Stimulated activated CD4-positive, alpha-beta T cell treated with anti-CD3 and anti-CD28 coated beads, Interleukin-4, amount 100 ng/mL, for 48 hours (primary cell): ENCODE results near the gene TMC7.
"Not testable (repeated sequence)": the region's sequence is repeated elsewhere in the genome, so short reads cannot be mapped to it uniquely, and the experiment has no call there.

Experiments used
- DNase-seq, 2 donors: peaks; one replicate each; pipeline ENCODE4 v3.0.0-alpha.2; 2020; ENCODE audit warnings: low read depth in 2 of 2

Gene TMC7

DNA sequence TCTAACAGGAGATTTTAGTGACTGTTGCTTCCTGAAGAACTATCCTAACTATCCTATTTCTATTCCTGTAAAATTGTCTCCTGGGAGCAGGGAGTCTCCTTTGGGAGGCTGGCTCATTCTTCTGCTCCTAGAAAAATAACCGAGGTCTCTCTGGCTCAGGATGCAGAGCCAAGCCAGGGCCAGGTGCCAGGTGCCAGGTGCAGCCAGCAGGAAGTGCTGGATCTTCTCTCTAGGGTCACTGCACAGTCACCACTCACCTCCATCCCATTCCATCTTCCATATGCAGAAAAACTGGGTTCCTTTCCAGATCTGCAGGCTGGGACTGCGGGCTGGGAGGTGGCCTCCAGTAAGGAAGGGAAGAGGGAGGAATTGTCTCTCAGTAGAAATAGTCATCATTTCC is 3.8 kb upstream of the TMC7 start:
- DNase-seq: no peak

DNA sequence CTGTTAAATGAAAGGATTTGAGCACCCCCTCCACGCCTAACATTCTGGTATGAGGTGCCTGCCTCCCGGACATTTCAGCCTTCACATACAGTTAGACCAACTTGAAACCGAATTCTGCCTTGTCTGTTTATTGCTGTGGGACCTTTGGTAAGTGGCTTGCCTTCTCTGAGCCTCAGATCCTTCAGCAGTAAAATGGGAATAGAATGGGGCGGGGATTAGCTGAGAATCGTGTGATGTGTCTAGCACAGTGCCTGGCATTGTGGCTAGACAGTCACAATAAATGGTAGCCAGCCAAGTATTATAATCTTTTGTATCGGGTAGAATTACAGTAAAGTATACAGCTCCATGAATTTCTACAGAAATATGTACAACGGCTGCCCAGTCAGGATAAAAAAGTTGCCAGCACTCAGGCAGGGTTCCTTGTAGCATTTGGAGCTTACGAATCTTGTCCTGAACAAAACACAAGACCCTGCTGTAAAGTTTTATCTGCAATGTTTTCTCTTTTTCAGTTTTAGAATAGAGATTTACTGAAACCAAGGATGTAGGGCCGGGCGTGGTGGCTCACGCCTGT is 786 bp downstream of the TMC7 start:
- no peak for DNase-seq

DNA sequence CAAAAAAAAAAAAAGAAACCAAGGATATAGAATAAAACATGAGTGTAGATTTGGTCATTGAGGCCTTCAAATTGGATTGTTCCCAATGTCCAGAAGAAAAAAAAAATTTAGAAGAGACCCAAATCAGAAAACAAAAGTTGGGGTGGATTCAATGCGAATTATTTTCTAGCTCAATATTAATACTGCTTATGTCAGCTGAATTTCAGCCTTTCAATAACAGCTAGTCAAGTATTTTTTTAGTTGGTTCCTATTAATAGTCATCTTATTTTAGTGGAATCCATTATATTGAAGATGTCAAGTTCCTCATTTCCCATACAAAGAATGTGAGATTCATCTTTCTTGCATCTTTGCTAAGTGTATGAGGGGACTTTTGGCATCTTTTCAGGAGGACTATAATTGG is 1.5 kb downstream of the TMC7 start:
- not testable (repeated sequence) for DNase-seq

DNA sequence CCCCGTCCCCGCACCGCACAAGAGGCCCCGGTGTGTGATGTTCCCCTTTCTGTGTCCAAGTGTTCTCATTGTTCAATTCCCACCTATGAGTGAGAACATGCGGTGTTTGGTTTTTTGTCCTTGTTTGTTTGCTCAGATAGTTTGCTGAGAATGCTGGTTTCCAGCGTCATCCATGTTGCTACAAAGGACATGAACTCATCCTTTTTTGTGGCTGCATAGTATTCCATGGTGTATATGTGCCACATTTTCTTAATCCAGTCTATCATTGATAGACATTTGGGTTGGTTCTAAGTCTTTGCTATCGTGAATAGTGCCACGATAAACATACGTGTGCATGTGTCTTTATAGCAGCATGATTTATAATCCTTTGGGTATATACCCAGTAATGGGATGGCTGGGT is 8.0 kb downstream of the TMC7 start:
- not testable (repeated sequence) for DNase-seq

DNA sequence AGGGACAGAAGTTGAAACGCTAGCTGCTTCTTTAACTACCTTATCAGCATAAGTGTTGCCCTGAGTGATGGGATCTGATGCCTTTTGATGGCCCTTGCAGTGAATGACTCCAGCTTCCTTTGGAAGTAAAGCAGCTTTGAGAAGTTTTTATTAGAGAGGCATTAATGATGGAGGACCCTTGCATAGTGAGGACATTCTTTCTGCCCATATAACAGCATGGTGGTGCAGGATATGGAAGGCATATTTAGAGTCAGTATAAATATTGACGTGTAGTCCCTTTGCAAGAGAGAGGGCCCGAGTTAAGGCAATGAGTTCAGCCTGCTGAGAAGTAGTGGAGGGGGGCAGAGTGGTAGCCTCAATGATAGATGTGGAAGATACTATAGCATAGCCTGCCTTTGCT is 9.8 kb downstream of the TMC7 start:
- not testable (repeated sequence) for DNase-seq

DNA sequence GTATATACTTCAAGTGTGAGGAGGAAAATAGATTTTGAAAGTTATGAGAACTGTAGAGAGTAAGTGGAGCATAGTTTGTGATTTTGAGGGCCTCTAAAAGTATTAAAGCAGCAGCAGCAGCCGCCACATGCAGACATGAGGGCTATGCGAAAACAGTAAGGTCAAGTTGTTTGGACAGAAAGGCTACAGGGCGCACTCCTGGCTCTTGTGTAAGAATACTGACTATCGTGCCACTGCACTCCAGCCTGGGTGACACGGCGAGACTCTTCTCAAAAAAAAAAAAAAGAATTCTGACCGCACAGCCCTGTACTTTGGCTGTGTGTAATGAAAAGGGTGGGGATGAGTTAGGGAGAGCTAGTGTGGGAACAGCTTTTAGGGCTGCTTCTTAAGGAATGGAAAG is 10.4 kb downstream of the TMC7 start:
- DNase-seq: not testable (repeated sequence)

DNA sequence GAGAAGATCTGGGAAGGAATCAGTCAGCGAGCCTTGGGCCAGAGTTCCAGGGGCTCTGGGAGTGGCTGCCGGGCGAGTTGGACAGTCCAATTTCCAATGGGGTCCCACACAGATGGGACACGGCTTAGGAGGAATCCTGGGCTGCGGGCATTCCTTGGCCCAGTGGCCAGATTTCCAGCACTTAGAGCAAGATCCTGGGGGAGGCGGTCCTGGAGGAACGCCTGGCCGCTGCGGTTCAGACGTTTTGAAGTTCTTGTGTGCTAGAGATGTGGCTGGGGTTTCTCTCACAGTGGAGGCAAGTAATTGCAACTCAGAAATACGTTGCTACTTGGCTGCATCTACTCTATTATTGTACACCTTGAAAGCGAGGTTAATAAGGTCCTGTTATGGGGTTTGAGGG is 11.7 kb downstream of the TMC7 start:
- not testable (repeated sequence) for DNase-seq

DNA sequence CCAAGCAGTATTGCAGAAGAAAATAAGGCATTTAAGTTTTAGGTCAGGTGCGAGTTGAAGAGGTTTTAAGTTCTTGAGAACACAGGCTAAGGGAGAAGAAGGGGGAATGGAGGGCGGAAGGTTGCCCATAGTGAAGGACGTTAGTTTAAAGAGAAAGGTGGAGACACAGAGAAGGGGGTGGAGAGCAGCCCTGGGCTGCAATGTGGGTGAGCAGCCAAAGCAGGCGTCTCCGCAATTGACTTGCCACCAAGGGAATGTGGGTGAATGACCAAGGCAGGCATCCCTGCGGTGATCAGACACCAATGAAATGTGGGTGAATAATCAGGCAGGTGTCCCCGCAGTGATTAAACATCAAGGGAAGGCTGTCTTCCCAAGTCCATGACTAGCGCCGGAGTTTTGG is 12.8 kb downstream of the TMC7 start:
- not testable (repeated sequence) for DNase-seq

DNA sequence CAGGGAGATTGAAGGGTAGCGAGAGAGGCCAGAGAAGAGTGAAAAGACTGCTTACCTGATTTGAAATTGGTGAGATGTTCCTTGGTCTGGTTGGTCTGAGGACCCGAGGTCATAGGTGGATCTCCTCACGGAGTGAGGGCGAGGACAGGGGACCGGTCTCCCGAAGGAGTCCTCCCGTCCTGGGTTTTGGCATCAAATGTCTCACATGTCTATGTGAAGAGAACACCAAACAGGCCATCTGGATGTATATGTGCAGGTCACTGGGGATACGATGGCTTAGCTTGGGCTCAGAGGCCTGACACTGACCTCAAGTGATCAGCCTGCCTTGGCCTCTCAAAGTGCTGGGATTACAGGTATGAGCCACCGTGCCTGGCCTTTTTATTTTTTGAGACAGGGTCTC is 13.3 kb downstream of the TMC7 start:
- DNase-seq: not testable (repeated sequence)

DNA sequence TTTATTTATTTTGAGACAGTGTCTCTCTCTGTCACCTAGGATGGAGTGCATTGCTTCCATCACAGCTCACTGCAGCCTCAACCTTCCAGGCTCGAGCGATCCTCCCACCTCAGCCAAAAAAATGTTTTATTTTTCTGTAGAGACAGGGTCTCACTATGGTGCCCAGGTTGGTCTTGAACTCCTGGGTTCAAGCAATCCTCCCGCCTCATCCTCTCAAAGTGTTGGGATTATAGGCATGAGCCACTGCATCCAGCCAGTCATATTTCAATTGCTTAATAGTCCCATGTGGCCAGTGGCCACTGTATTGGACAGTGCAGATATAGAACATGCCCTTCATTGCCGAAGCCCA is 15.3 kb downstream of the TMC7 start:
- no peak for DNase-seq

DNA sequence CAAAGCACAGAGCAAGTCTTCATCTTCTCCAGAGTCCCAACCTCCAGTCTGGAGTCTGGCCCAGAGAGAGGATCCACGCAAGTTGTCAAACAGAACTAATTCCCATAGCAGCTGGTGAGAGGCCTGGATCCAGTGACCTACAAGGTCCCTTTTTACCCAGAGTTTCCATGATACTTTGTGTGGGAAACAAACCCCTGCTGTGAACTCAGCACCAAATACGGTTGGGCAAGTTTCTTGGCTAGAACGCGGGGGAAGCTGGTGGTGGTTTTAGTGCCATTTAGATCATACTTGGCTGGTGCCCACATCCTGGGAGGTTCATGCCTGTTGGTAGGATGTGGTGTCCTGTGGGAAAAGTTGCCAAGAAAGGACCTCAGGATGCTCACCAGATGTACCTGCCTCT is 18.1 kb downstream of the TMC7 start:
- DNase-seq: no peak

DNA sequence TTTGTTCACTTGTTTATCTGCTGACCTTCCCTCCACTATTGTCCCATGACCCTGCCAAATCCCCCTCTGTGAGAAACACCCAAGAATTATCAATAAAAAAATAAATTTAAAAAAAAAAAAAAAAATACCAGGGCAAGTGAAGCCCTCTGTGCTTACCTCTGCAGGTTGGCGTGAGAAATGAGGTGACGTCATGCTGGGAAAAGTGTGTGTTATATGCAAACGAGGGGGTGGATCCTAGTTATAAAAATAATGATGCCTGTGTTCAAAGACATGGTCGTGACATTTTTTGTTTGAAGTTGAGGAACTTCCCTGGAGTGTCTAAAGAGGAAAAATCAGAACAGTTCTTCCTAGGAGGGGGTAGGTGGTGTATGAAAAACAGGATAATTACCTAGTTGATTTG is 20.2 kb downstream of the TMC7 start:
- no peak for DNase-seq

DNA sequence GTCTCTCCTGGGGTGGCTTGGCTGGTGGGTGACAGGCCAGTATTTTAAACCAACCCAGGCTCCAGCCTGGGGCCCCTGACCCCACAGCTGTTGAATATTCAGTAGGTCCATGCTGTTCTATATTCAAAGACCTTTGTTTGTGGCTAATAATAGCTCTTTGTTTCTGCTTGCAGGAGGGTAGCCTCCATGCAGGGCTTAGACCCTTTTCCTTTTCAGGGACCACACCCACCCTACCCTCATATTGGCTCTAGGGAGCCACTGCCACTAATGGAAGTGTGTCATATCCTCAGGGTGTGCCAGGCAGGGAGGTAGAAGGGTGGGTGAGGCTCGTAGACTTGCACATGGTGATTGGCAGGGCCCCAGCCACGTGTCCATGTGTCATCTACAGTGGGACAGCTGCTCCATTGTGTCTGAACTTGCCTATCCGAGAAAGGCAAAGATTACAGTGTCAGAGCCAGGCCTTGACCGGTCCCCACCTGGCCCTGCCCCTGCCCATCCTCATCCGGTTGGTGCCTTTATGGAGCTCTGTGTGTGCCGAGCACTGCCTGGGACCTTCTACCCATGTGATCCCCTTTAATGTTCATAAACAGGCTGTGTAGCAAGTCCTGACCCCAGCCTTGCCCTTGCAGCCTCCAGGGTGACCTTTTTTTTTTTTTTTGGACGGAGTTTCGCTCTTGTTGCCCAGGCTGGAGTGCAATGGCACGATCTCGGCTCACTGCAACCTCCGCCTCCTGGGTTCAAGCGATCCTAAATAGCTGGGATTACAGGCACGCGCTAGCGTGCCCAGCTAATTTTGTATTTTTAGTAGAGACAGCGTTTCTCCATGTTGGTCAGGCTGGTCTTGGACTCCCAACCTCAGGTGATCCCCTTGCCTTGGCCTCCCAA is 22.1 kb downstream of the TMC7 start:
- no peak for DNase-seq

DNA sequence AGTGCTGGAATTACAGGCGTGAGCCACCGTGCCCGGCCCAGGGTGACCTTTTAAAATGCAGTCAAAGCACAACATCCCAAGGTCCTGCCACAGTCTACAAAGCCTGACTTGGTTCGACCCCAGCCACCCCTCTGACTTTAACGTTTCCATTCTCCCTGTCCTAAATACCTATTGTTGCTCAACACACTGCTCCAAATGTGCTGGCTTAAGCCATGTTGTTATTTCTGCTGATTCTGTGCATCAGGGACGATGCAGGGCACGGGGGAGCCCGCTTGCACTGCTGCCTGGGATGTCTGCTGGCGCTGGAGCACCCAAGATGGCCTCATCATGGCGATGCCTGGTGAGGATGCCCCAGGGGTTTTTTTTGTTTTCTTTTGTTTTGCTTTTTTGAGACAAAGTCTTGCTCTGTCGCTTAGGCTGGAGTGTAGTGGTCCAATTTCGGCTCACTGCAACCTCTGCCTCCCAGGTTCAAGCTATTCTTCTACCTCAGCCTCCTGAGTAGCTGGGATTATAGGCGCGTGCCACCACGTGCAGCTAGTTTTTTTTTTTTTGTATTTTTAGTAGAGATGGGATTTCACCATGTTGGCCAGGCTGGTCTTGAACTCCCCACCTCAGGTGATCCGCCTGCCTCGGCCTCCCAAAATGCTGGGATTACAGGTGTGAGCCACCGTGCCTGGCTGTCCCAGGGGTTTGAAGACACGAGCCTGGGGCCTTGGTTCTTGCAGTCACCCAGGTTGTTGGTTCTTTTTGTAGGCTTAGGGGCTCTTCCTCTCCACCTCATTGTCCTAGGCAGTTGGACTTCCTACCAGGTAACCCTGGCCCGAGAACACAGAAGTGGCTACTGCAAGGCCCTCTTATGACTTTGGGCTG is 22.9 kb downstream of the TMC7 start:
- DNase-seq: no peak

DNA sequence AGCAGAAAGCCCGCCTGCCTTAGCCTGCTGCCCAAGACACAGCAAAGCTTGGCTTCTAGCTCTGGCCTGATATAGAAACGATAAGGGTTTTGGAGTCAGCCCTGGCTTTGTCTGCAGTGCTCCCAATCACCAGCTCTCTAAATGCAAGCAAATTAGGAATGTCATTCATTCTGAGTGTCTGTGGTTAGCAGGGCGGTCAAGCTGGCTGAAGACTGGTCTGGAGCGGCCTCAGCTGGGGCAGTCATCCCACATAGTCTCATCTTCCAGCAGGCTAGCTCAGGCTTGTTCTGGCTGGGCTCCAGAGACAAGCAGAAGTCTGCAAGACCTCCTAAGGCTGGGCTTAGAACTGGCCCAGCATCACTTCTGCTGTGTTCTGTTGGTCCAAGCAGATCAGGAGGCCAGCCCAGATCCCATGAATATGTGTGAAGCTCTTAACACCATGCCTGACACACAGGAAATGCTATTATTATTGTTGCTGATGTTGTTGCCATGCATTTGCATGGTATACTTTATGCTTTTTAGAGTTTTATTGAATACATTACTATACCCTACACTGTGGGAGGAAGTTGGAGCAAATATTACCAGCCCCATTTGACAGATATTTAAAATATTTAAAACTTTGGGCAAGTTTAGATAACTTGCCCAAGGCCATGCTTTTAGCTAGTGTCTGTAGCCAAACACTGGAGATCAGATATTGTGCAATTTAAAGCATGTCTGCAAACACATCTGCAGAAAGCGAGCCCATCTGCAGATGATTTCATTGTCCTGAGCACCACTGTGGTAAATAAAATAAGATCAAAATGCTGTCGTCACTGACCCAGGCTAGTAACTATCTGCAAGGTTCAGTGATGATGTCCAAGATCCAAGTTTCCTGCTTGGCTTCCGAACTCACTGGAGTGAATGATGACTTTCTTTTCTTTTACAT is 24.8 kb downstream of the TMC7 start:
- DNase-seq: no peak

DNA sequence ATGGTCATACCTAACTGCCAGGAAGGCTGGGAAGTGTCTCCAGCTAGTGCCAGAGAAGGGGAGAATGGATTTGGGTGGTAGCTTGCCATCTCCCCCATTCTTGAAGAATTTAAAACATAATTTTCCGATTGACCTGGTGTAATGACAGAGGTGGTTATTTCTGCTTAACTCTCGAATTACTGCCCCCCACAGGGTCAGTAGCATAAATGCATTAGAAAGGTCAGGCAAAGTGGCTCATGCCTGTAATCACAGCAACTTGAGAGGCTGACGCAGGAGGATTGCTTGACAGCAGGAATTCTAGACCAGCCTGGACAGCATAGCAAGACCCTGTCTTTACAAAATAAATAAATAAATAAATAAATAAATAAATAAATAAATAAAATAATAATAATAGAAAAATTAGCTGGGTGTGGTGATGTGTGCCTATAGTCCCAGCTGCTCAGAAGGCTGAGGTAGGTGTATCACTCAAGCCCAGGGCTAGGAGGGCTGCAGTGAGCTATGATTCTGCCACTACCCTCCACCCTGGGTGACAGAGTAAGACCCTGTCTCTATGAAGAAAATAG is 27.5 kb downstream of the TMC7 start:
- DNase-seq: no peak

DNA sequence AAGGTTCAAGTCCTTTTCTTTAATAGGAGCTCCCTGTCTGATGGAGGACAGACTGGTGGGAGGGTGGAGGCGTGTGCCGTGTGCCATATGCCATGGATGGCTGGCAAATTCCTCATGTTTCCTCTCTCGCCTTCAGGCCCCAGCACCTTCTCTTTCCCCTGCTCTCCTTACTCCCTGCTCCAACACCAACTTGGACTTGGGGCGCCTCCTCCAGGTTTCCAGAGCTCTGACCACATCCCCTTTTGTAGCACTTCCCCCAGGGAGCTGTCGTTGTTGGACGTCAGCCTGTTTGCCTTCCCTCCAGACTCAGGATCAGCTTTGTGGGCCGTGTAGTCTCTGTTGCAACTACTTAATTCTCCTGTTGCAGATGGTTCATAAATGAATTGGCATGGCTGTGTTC is 30.7 kb downstream of the TMC7 start:
- no peak for DNase-seq

DNA sequence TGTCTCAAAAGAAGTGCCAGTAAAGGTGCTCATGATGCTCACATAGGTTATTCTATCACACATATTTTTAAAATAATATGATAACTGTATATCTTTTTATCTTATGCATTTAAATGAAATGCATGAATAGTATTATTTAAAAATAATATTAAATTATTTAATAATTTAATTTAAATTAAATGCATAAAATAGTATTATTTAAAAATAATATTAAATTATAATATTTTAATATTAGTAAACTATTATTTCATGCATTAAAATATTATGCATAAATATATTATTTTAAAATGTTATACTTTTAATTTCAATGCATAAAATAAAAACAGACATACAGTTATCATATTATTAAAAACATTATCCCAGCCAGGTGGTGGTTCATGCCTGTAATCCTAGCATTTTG is 33.4 kb downstream of the TMC7 start:
- no peak for DNase-seq

DNA sequence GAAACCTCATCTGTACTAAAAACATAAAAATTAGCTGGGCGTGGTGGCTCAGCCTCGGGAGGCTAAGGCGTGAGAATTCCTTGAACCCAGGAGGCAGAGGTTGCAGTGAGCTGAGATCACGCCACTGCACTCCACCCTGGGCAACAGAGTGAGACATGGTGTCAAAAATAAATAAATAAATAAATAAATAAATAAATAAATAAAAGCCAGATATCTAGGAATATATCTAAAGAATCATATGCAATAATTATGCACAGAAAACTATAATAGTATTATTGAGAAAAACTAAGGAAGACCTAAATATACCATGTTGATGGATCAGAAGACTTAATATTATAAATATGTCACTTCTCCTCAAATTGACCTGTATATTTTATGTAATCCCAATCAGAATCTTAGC is 37.0 kb downstream of the TMC7 start:
- no peak for DNase-seq

DNA sequence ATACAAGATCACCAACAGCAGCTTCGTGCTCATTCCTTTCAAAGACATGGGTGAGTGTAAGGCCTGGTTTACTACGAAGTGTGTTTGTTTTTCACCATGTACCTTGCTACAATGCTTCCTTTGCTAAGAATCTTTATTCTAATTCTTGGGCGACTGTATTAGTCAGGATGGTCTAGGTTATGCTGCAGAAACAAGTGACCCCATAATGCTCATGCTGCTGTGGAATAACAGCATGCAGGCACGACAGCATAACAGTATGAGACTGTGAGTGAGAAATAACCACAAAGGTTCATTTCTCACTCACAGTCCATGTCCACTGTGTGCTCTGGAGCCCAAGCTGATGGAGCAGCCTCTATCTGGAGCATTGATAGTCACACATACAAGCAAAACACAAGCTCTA is 38.0 kb downstream of the TMC7 start:
- DNase-seq: no peak

DNA sequence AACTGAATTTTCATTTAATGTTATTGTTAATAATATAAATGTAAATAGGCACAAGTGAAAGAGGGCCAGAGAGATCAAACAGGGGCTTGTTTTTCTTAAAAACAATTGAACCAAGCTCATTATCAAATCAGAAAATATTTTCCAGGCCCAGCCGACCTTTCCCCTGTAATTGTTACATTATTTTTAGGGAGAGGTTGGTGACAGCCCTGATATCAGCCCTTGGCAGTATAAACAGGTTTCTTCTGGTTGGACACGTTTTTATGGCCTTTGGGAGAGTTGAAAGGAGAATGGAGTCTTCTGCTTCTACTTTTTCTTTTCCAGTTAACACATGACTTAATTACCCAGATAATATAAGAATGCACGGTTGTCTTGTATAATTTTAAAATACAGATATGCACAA is 43.7 kb downstream of the TMC7 start:
- DNase-seq: no peak
